Transverse colon (tissue), 4 donors: ENCODE measurements around the gene CDK2. TPM values are rescaled to one million over a fixed set of nuclear protein-coding genes. Genes with fewer than 3 reads are reported as not detected.

ENCODE experiments used
- DNase-seq: peaks from one replicate; pipeline ENCODE4 v3.0.0-alpha.2; 2019
- H3K27ac ChIP-seq, 4 donors: fragments of 200-600 bp; sonication (generic); 2 replicates each; pipeline ENCODE4 v1.5.1; 2016 to 2018; ENCODE audit warnings: inconsistent platforms in 4 of 4
- H3K27me3 ChIP-seq: fragments of 200-600 bp; sonication (generic); 2 replicates; pipeline ENCODE4 v1.5.1; 2017; ENCODE audit warnings: inconsistent platforms
- H3K36me3 ChIP-seq, 4 donors: fragments of 200-600 bp; sonication (generic); 2 replicates each; pipeline ENCODE4 v1.5.1; 2017 to 2019; ENCODE audit warnings: inconsistent platforms in 4 of 4
- H3K4me1 ChIP-seq, 4 donors: fragments of 200-600 bp; sonication (generic); 2 replicates each; pipeline ENCODE4 v1.5.1; 2017 to 2020; ENCODE audit warnings: inconsistent platforms in 4 of 4
- H3K4me3 ChIP-seq, 4 donors: fragments of 200-600 bp; sonication (generic); 1 replicate in 1 of 4; 2 replicates in 3 of 4; pipeline versions ENCODE4 v1.5.1 to v1.6.1; 2017 to 2019; ENCODE audit warnings: inconsistent platforms in 4 of 4
- H3K9me3 ChIP-seq, 2 donors: fragments of 200-600 bp; sonication (generic); 2 replicates each; pipeline ENCODE4 v1.5.1; 2017 to 2019; ENCODE audit warnings: inconsistent platforms in 2 of 2
- CTCF ChIP-seq, 5 experiments: fragments of 200-600 bp in 3 of 5; fragments of 450-650 bp in 2 of 5; sonication (generic) in 3 of 5; IDR thresholded peaks; 1 replicate in 2 of 5; 2 replicates in 3 of 5; pipeline ENCODE4 v1.5.1; 2016 to 2017; ENCODE audit warnings: antibody characterized with exemption in 5 of 5, inconsistent platforms in 3 of 5, mild to moderate bottlenecking in 2 of 5, moderate library complexity in 1 of 5
- EP300 ChIP-seq: sonication (generic); formaldehyde crosslinking; IDR thresholded peaks from one replicate; pipeline ENCODE4 v1.6.1; 2017; ENCODE audit warnings: antibody characterized with exemption, low read depth
- POLR2A ChIP-seq: fragments of 450-650 bp; IDR thresholded peaks from one replicate; pipeline ENCODE4 v1.6.1; 2016; ENCODE audit warnings: antibody characterized with exemption, mild to moderate bottlenecking, moderate library complexity
- POLR2AphosphoS5 ChIP-seq, 3 donors: sonication (generic); formaldehyde crosslinking; IDR thresholded peaks; one replicate each; pipeline ENCODE4 v1.6.1; 2016; ENCODE audit warnings: antibody characterized with exemption in 3 of 3
- WGBS, 2 donors: methylation state at CpG; one replicate each; pipeline ENCODE4 v1.1.5; 2018; ENCODE audit warnings: low coverage in 1 of 2; 5-methylcytosine and 5-hydroxymethylcytosine counted together
- in situ Hi-C, 4 donors: fragments of 200-750 bp; cut with MboI; loops; one replicate each; pipeline versions ENCODE4 v1.15.0 to v1.15.1; 2017; ENCODE audit warnings: low sequenced_read_pairs in 3 of 4, low pct_ligation_motif_present in 1 of 4, low pct_unique_long_range_greater_than_20kb in 1 of 4
- intact Hi-C: fragments of 100-400 bp; cut with DNase I; formaldehyde crosslinking; loops from one replicate; pipeline ENCODE4 v1.15.1; 2023; ENCODE audit warnings: low total_unique reads
- total RNA-seq, 4 donors: library from RNA; depleted of rRNA; stranded (reverse); fragments of >200 nt; gene quantifications; one replicate each; pipeline ENCODE4 v1.1.0, GENCODE V29; 2016

The CDK2 gene
- total RNA-seq, 4 donors from 2014 or later: 6.7 to 22.3 (median 11.1) TPM

- no peak for TF ChIP-seq EP300
- no peak for TF ChIP-seq CTCF (IDR thresholded peaks at IDR 0.05)
- no peak for TF ChIP-seq POLR2AphosphoS5 (IDR thresholded peaks at IDR 0.05)
- TF ChIP-seq POLR2A: no peak
- peak; percentile 58 for DNase-seq
- in situ Hi-C loops: no loop called here
- no peaks in the 10 kb centered on the region for H3K27me3 ChIP-seq
- no peaks in the 10 kb centered on the region for H3K9me3 ChIP-seq
- no peak overlapping the region for H3K27ac ChIP-seq
- H3K4me1 ChIP-seq: no peaks in the 10 kb centered on the region
- 56% methylated on average over 5 of the region's 5 CpGs; no CpG with 5 or more reads in 1 of the 2 donors for WGBS, 2 donors
- no peak overlapping the region for H3K4me3 ChIP-seq
- peaks cover 0 to 10% (median 0%) of the 10 kb centered on the region in 4 donors for H3K36me3 ChIP-seq
- intact Hi-C loops: no loop called here
Observed at GRCh38 chr12:55957106-55957859, 9.3 kb upstream of the CDK2 start.

GRCh38 chr12:55963760-55964159 lies 2.9 kb upstream of the CDK2 start:
- DNase-seq: no peak
- Histone ChIP-seq H3K27me3 (no peaks in the 10 kb centered on the region), H3K4me3 (no peak overlapping the region), H3K4me1 (peaks cover 8 to 18% (median 14%) of the 10 kb centered on the region in 4 donors), H3K36me3 (no peaks in the 10 kb centered on the region), H3K9me3 (no peaks in the 10 kb centered on the region), H3K27ac (no peak overlapping the region)
- in situ Hi-C loops: no loop called here
- no peak for TF ChIP-seq POLR2AphosphoS5 (IDR thresholded peaks at IDR 0.05)
- intact Hi-C loops: no loop called here
- WGBS, 2 donors: 85 to 100% methylated on average over 2 of the region's 2 CpGs

GRCh38 chr12:55965240-55965639 lies 1.4 kb upstream of the CDK2 start:
- WGBS, 2 donors: 81% methylated on average over 5 of the region's 5 CpGs; no CpG with 5 or more reads in 1 of the 2 donors
- intact Hi-C loops: no loop called here
- H3K27ac ChIP-seq: no peak overlapping the region

GRCh38 chr12:55965941-55966407 lies 656 bp upstream of the CDK2 start, which contains the start of gene PMEL:
Gene PMEL, minus strand, starts transcription at chr12:55966042. Its CDS starts 31 bp downstream, at chr12:55966011.
- intact Hi-C loops (no loop called here), in situ Hi-C loops (no loop called here)
- H3K9me3 ChIP-seq: no peaks in the 10 kb centered on the region
- no peaks in the 10 kb centered on the region for H3K27me3 ChIP-seq
- H3K4me3 ChIP-seq: peak within 1 kb of the TSS; percentile 56 to 91 (median 80)
- peak within 1 kb of the TSS; percentile 78 to 92 (median 86) for H3K27ac ChIP-seq
- DNase-seq: no peak
- peaks cover 8 to 18% (median 14%) of the 10 kb centered on the region in 4 donors for H3K4me1 ChIP-seq
- TF ChIP-seq EP300: no peak
- H3K36me3 ChIP-seq: no peaks in the 10 kb centered on the region
- WGBS, 2 donors: 3 to 7% methylated on average over 2 to 4 of the region's 4 CpGs

More at GRCh38 chr12:55965240-55965639, 1.4 kb upstream of the CDK2 start:
- in situ Hi-C loops: no loop called here
- Histone ChIP-seq H3K36me3 (no peaks in the 10 kb centered on the region), H3K27me3 (no peaks in the 10 kb centered on the region), H3K4me3 (no peak overlapping the region), H3K4me1 (peaks cover 8 to 18% (median 14%) of the 10 kb centered on the region in 4 donors), H3K9me3 (no peaks in the 10 kb centered on the region)
- TF ChIP-seq POLR2AphosphoS5 (IDR thresholded peaks at IDR 0.05): no peak
- TF ChIP-seq POLR2A: no peak
- no peak for TF ChIP-seq EP300
- no peak for TF ChIP-seq CTCF (IDR thresholded peaks at IDR 0.05)
- DNase-seq: no peak

GRCh38 chr12:55969356-55969755 lies 2.7 kb downstream of the CDK2 start:
- Histone ChIP-seq H3K27me3 (no peaks in the 10 kb centered on the region), H3K36me3 (no peaks in the 10 kb centered on the region), H3K9me3 (no peaks in the 10 kb centered on the region), H3K4me1 (peaks cover 8 to 29% (median 14%) of the 10 kb centered on the region in 4 donors), H3K4me3 (no peak overlapping the region), H3K27ac (no peak overlapping the region)
- no peak for DNase-seq
- in situ Hi-C loops: no loop called here
- no peak for TF ChIP-seq POLR2AphosphoS5 (IDR thresholded peaks at IDR 0.05)
- no peak for TF ChIP-seq EP300
- TF ChIP-seq CTCF (IDR thresholded peaks at IDR 0.05): no peak
- TF ChIP-seq POLR2A: no peak
- intact Hi-C loops: no loop called here
- WGBS, 2 donors: 86 to 92% methylated on average over 4 of the region's 4 CpGs
